HepG2 (cell line): Measurements from ENCODE around the gene SRXN1. TPM values are rescaled to one million over a fixed set of nuclear protein-coding genes. Genes with fewer than 3 reads are reported as not detected.

Experiments
- BORCS8-MEF2B ChIP-seq: sonication (generic); formaldehyde crosslinking; IDR thresholded peaks from 2 replicates; pipeline ENCODE4 v1.8.0; 2022; ENCODE audit warnings: mild to moderate bottlenecking, missing genetic modification reagents
- BRD4 ChIP-seq: sonication (generic); formaldehyde crosslinking; IDR thresholded peaks from 2 replicates; pipeline ENCODE4 v1.4.0; 2020; ENCODE audit warnings: missing genetic modification reagents
- CC2D1A ChIP-seq: sonication (generic); formaldehyde crosslinking; IDR thresholded peaks from 2 replicates; pipeline ENCODE4 v1.8.1; 2023; ENCODE audit warnings: mild to moderate bottlenecking, missing genetic modification reagents
- CERS6 ChIP-seq: sonication (generic); formaldehyde crosslinking; IDR thresholded peaks from 2 replicates; pipeline ENCODE4 v1.5.0; 2020; ENCODE audit warnings: missing genetic modification reagents
- CREM ChIP-seq, 2 experiments: sonication (generic) in 1 of 2; formaldehyde crosslinking in 1 of 2; IDR thresholded peaks; 2 replicates each; pipeline versions ENCODE4 v1.4.0 to v1.6.1; 2016 to 2020; ENCODE audit warnings: antibody characterized with exemption in 1 of 2, mild to moderate bottlenecking in 1 of 2, missing genetic modification reagents in 1 of 2
- EED ChIP-seq: sonication (generic); formaldehyde crosslinking; IDR thresholded peaks from 2 replicates; pipeline ENCODE4 v1.5.0; 2020; ENCODE audit warnings: mild to moderate bottlenecking, missing genetic modification reagents
- GRHL1 ChIP-seq: sonication (generic); formaldehyde crosslinking; conservative IDR thresholded peaks from 2 replicates; pipeline ENCODE4 v1.8.0; 2022; ENCODE audit warnings: missing genetic modification reagents
- HIC2 ChIP-seq: sonication (generic); formaldehyde crosslinking; IDR thresholded peaks from 2 replicates; pipeline ENCODE4 v1.9.0; 2022; ENCODE audit warnings: low read depth, missing genetic modification reagents
- SKIL ChIP-seq: sonication (generic); formaldehyde crosslinking; IDR thresholded peaks from 2 replicates; pipeline ENCODE4 v1.8.0; 2022; ENCODE audit warnings: missing genetic modification reagents, mild to moderate bottlenecking, moderate library complexity, borderline replicate concordance
- SP1 ChIP-seq, 2 experiments: fragments of 450-650 bp in 1 of 2; sonication (generic) in 1 of 2; formaldehyde crosslinking in 1 of 2; IDR thresholded peaks; 2 replicates each; pipeline versions ENCODE4 v1.4.0 to v1.6.1; 2016 to 2020; ENCODE audit warnings: missing genetic modification reagents in 1 of 2
- ZFP36L2 ChIP-seq: sonication (generic); formaldehyde crosslinking; IDR thresholded peaks from 2 replicates; pipeline ENCODE4 v1.4.0; 2020; ENCODE audit warnings: missing genetic modification reagents
- ZNF275 ChIP-seq: sonication (generic); formaldehyde crosslinking; IDR thresholded peaks from 2 replicates; pipeline ENCODE4 v1.8.0; 2022; ENCODE audit warnings: missing genetic modification reagents, mild to moderate bottlenecking, inconsistent platforms, borderline replicate concordance
- ZNF432 ChIP-seq: sonication (generic); formaldehyde crosslinking; IDR thresholded peaks from 2 replicates; pipeline ENCODE4 v1.5.0; 2020; ENCODE audit warnings: missing genetic modification reagents, mild to moderate bottlenecking, borderline replicate concordance
- ZNF549 ChIP-seq: sonication (generic); formaldehyde crosslinking; IDR thresholded peaks from 2 replicates; pipeline ENCODE4 v1.5.0; 2020; ENCODE audit warnings: missing genetic modification reagents
- ZNF564 ChIP-seq: sonication (generic); formaldehyde crosslinking; IDR thresholded peaks from 2 replicates; pipeline ENCODE4 v1.8.1; 2023; ENCODE audit warnings: mild to moderate bottlenecking, missing genetic modification reagents
- ZNF790 ChIP-seq: sonication (generic); formaldehyde crosslinking; IDR thresholded peaks from 2 replicates; pipeline ENCODE4 v1.8.0; 2022; ENCODE audit warnings: missing genetic modification reagents, mild to moderate bottlenecking, borderline replicate concordance
- polyA plus RNA-seq, 8 experiments: library from polyadenylated mRNA; depleted of rRNA in 3 of 8; stranded (reverse) in 7 of 8; unstranded in 1 of 8; fragments of >200 nt; fragmentation: Illumina TruSeq in 4 of 8; extraction: Trizol in 4 of 8; gene quantifications; 2 replicates each; pipeline versions ENCODE4 v1.2.1 to v1.2.3, GENCODE V29; 2011 to 2016; ENCODE audit warnings: low read depth in 4 of 8, missing spikeins in 1 of 8, mixed read lengths in 1 of 8; ENCODE audit not compliant: insufficient read depth in 1 of 8
- total RNA-seq, 5 experiments: library from RNA; depleted of rRNA; stranded (reverse); fragments of >200 nt; fragmentation: Illumina TruSeq; extraction: Trizol; gene quantifications; 2 replicates each; pipeline ENCODE4 v1.2.3, GENCODE V29; 2016; ENCODE audit warnings: low read depth in 1 of 5

The SRXN1 gene
- total and polyA plus RNA-seq, 2 of the 13 experiments (the other 11 are each of a cell fraction or from before 2014, with no cell fraction given), result 29.9 to 87.7 TPM

- TF ChIP-seq ZFP36L2, result peak; percentile 94; the same call in 1 of the 2 replicates
- no peak for TF ChIP-seq CERS6 (CRISPR knock-in tag)
- TF ChIP-seq GRHL1, result no peak
- TF ChIP-seq SP1 (IDR thresholded peaks at IDR 0.05), result 0 out of 2 replicates have a peak, but pooled peaks have one; percentile 37
- peak; percentile 20; the same call in 1 of the 2 replicates for TF ChIP-seq SP1 (CRISPR knock-in tag; IDR thresholded peaks at IDR 0.05)
- peak; percentile 85; the same call in 1 of the 2 replicates for TF ChIP-seq ZNF549 (CRISPR knock-in tag)
- peak; percentile 92 for TF ChIP-seq ZNF275 (CRISPR knock-in tag)
- TF ChIP-seq ZNF564 (CRISPR knock-in tag), result peak; percentile 98
- peak; percentile 47; the same call in 1 of the 2 replicates for TF ChIP-seq HIC2 (CRISPR knock-in tag)
- peak; percentile 99 for TF ChIP-seq BORCS8-MEF2B (CRISPR knock-in tag)
- TF ChIP-seq CREM (IDR thresholded peaks at IDR 0.05), result no peak
- no peak for TF ChIP-seq CREM (CRISPR knock-in tag; IDR thresholded peaks at IDR 0.05)
- TF ChIP-seq CC2D1A (CRISPR knock-in tag), result no peak
- no peak for TF ChIP-seq ZNF432 (CRISPR knock-in tag)
- peak; percentile 95 for TF ChIP-seq EED
- 0 out of 2 replicates have a peak, but pooled peaks have one; percentile 31 for TF ChIP-seq SKIL (CRISPR knock-in tag)
- TF ChIP-seq BRD4, result no peak
- peak; percentile 100 for TF ChIP-seq ZNF790 (CRISPR knock-in tag)
Observed at GRCh38 chr20:675453-676314, 22.7 kb upstream of the SRXN1 start, which contains the start of gene SCRT2 (continued).
